GM12873 (cell line): ENCODE data around the gene PRCP.

Experiments used
- CTCF ChIP-seq: IDR thresholded peaks from 2 replicates; pipeline ENCODE4 v1.5.1; 2012; ENCODE audit warnings: low read depth, mild to moderate bottlenecking, moderate library complexity, low read length, control low read depth; ENCODE audit not compliant: insufficient read depth; ENCODE audit errors: missing control alignments

PRCP gene

GRCh38 chr11:82909015-82909640, 8.9 kb upstream of the PRCP start:
- no peak for TF ChIP-seq CTCF

- no peak for TF ChIP-seq CTCF
Measured at GRCh38 chr11:82908311-82908710, 8.1 kb upstream of the PRCP start.

- no peak for TF ChIP-seq CTCF
Measured at GRCh38 chr11:82907371-82907770, 7.1 kb upstream of the PRCP start.

GRCh38 chr11:82906931-82907330, 6.7 kb upstream of the PRCP start:
- TF ChIP-seq CTCF = no peak

GRCh38 chr11:82906236-82906635, 6.0 kb upstream of the PRCP start:
- TF ChIP-seq CTCF = peak; percentile 29

GRCh38 chr11:82903843-82904586, 3.8 kb upstream of the PRCP start:
- TF ChIP-seq CTCF = no peak

GRCh38 chr11:82902880-82903279, 2.6 kb upstream of the PRCP start:
- no peak for TF ChIP-seq CTCF
